HG03342 (cell line): Measurements from ENCODE around the gene TATDN2.

Experiments
- ATAC-seq: cut with Tn5 transposase; IDR thresholded peaks from one replicate; pipeline ENCODE4 v1.9.1; 2021; ENCODE audit warnings: mild to moderate bottlenecking, moderate library complexity; ENCODE audit not compliant: unreplicated experiment

Gene TATDN2

GRCh38 chr3:10234526-10235230, 13.6 kb upstream of the TATDN2 start:
- no peak for ATAC-seq

- no peak for ATAC-seq
Observed at GRCh38 chr3:10235551-10235950, 12.7 kb upstream of the TATDN2 start.

GRCh38 chr3:10238345-10239183, 9.7 kb upstream of the TATDN2 start:
- no peak for ATAC-seq

GRCh38 chr3:10240799-10241198, 7.5 kb upstream of the TATDN2 start:
- ATAC-seq, result no peak

- ATAC-seq, result no peak
Observed at GRCh38 chr3:10242182-10243065, 5.8 kb upstream of the TATDN2 start.

- ATAC-seq, result no peak
Observed at GRCh38 chr3:10244009-10244408, 4.2 kb upstream of the TATDN2 start.

- ATAC-seq, result no peak
Observed at GRCh38 chr3:10245081-10245712, 3.1 kb upstream of the TATDN2 start.

GRCh38 chr3:10247679-10248183, 528 bp upstream of the TATDN2 start:
- no peak for ATAC-seq

GRCh38 chr3:10248984-10249748, 907 bp downstream of the TATDN2 start:
- no peak for ATAC-seq

- ATAC-seq, result no peak
Observed at GRCh38 chr3:10249833-10250232, 1.6 kb downstream of the TATDN2 start.

- ATAC-seq, result no peak
Observed at GRCh38 chr3:10251006-10251405, 2.7 kb downstream of the TATDN2 start.

- ATAC-seq, result no peak
Observed at GRCh38 chr3:10253731-10254130, 5.5 kb downstream of the TATDN2 start.

- ATAC-seq, result no peak
Observed at GRCh38 chr3:10255835-10256234, 7.6 kb downstream of the TATDN2 start.

- no peak for ATAC-seq
Observed at GRCh38 chr3:10259036-10259435, 10.8 kb downstream of the TATDN2 start.

GRCh38 chr3:10259798-10260197, 11.5 kb downstream of the TATDN2 start:
- ATAC-seq, result no peak

- no peak for ATAC-seq
Observed at GRCh38 chr3:10260211-10260701, 12.0 kb downstream of the TATDN2 start.

- no peak for ATAC-seq
Observed at GRCh38 chr3:10262027-10262426, 13.8 kb downstream of the TATDN2 start.

GRCh38 chr3:10263646-10264363, 15.5 kb downstream of the TATDN2 start:
- ATAC-seq, result no peak

- ATAC-seq, result no peak
Observed at GRCh38 chr3:10265833-10266232, 17.6 kb downstream of the TATDN2 start.
